Retinal pigment epithelial cell (primary cell): ENCODE measurements around the gene RNASE1.
"Not testable (repeated sequence)": the region's sequence is repeated elsewhere in the genome, so short reads cannot be mapped to it uniquely, and the experiment has no call there.

Experiments used
- DNase-seq: peaks from one replicate; pipeline ENCODE4 v3.0.0-alpha.2; 2010; ENCODE audit warnings: low read depth
- H3K4me3 ChIP-seq: 2 replicates; pipeline ENCODE4 v1.5.1; 2011; ENCODE audit warnings: mild to moderate bottlenecking, low read length, control low read depth, moderate library complexity
- TF ChIP-seq, protein P1 (sequence below): conservative IDR thresholded peaks from 2 replicates; pipeline ENCODE4 v1.5.1; 2011; ENCODE audit warnings: low read depth, low read length, control low read depth, inconsistent platforms

Gene RNASE1

DNA sequence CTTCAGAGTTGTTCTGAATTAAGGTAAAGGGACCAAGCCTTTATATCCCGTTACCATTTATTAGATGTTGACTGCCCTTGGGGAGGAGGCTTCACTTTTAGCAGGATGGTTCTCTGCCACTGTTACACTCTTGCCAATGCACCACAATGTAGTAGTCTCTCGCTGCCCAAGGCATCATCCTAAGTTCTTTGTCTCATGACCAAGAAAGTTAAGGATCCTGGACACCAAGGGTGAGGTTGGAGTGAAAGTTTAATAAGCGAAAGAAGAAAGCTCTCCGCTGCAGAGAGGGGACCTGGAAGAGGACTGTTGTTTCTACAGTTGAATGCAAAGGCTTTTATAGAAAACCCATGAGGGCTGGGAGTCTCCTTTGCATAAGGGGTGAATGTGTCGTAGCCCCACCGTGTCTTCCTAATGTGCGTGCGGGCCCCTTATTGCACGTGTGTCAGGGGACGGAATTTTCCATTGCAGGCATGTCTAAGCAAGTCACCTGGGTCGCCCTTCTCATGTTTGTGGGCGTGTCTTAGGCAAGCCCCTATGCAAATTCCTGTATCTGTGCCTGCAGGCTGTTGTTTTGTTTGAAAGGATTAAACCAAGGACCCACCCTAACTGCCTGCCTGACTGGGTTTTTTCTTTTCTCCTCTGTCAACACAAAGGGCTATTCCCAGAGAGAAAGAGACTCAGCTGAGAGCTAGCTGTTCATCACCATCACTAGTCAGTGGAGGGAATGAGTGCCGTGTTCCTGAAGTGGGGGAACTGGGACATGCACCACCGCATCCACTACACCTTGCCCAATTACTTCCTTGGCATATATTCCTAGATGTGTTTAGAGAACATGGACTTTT is 17.6 kb upstream of the RNASE1 start:
- no peak overlapping the region for H3K4me3 ChIP-seq
- DNase-seq, result no peak
- TF ChIP-seq, protein P1, sequence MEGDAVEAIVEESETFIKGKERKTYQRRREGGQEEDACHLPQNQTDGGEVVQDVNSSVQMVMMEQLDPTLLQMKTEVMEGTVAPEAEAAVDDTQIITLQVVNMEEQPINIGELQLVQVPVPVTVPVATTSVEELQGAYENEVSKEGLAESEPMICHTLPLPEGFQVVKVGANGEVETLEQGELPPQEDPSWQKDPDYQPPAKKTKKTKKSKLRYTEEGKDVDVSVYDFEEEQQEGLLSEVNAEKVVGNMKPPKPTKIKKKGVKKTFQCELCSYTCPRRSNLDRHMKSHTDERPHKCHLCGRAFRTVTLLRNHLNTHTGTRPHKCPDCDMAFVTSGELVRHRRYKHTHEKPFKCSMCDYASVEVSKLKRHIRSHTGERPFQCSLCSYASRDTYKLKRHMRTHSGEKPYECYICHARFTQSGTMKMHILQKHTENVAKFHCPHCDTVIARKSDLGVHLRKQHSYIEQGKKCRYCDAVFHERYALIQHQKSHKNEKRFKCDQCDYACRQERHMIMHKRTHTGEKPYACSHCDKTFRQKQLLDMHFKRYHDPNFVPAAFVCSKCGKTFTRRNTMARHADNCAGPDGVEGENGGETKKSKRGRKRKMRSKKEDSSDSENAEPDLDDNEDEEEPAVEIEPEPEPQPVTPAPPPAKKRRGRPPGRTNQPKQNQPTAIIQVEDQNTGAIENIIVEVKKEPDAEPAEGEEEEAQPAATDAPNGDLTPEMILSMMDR, result no peak

DNA sequence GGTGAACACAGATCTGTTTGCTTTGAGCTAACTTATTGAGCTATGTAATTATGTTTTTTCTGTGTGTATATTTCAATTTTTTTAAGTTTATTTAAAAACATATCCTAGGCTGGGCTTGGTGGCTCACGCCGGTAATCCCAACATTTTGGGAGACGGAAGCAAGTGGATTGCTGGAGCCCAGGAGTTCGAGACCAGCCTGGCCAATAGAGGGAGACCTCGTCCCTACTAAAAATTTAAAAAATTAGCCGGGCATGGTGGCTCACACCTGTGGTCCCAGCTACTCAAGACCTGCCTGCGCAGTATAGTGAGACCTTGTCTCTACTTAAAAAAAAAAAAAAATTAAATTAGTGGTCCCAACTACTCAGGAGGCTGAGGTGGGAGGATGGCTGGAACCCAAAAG is 16.2 kb upstream of the RNASE1 start:
- DNase-seq, result no peak
- TF ChIP-seq, protein P1, result no peak
- H3K4me3 ChIP-seq, result no peak overlapping the region

DNA sequence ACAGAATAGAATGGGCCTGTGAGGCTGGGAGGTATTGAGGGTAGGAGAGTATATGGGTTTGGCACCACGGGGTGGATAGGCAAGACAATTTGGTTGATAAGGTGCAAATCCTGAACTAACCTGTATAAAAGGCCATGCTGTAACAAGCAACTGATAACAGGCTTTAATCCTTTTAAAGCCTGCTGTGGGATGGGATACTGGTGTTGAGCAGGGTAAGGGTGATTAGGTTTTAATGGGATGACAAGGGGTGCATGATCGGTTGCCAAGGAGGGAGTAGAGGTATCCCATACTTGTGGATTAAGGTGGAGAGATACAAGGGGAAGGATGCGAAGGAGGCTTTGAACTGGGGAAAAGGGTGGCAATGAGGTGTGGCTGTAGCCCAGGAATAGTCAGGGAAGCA is 13.3 kb upstream of the RNASE1 start:
- not testable (repeated sequence) for DNase-seq, H3K4me3 ChIP-seq

DNA sequence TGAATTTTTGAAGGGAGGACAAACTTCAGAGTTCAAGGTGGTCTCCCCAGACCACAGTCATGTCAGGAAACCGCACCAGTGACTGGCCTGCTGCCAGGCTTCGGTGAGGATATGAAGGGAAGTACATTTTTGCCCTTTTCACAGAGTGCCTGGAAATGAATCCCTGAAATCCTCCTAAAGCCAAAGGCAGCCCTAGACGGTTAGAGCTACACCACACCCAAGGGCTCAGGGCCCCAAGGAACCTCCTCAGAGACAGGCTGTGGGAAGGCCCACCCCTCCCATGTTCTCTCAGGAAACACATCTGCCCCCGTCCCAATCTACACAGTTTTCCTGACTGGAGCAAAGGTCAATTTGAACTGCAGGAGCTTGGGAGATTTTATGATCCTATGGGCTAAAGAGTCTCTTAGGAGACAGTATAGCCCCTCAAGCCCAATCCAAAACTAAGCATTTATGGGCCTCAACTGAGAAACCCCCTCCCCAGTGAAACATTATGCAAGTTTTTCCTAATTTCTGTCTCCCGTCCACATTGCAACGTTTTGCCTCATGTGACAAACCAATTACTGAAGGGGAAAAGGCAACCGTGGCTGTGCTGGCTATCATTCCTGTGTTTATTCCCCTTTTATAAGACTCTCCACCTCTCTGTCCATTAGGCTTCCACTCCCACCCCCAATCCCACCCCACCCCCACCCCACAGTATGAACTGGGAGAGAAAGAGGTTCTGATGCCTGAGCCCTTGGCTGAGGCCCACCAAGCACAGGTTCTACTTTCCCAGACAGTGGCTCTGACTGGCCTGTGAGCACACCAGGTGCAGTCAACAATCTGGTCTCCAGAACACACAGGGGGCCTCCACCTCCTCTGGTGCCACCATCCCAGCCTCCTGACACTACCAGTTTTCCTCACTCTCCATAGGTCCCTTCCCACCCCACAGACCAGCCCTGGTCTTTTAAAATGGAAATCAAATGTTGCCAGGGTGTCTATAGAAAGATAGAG is 9.6 kb upstream of the RNASE1 start:
- TF ChIP-seq, protein P1, result no peak
- H3K4me3 ChIP-seq, result no peak overlapping the region
- no peak for DNase-seq

DNA sequence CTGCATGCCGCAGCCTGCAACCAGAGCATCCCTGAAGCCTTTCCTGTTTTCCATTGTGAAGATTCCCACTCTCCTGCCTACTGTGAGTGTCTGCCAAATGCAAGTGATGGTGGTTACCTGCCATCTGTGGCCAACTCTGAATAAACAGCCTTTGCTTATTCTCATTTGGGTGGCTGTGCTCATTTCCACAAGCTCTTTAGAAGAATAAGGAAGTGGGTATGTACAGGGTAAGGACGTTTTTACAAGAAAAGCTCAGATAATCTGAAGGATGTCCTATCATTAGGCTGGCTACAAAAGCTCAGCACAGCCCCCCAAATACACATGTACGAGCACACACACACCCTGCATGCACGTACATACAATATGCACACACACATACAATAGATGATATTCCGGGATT is 7.3 kb upstream of the RNASE1 start:
- no peak for DNase-seq
- TF ChIP-seq, protein P1, result no peak
- H3K4me3 ChIP-seq, result no peak overlapping the region

DNA sequence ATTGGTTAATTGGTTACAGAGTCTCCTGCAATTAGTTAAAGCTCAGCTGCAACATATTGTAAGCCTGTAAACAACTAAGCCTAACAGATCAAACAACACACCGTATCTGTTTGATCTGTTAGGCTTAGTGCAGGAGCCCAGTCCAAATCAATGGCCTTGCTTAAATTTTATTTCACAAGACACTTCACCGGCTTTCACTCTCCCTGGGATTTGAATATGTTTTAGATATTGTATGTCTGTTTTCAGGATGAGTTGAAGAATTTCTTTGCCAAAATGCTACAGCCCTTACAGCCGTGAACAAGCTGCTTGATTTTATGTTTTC is 5.5 kb upstream of the RNASE1 start:
- TF ChIP-seq, protein P1, result no peak
- no peak for DNase-seq
- H3K4me3 ChIP-seq, result no peak overlapping the region

DNA sequence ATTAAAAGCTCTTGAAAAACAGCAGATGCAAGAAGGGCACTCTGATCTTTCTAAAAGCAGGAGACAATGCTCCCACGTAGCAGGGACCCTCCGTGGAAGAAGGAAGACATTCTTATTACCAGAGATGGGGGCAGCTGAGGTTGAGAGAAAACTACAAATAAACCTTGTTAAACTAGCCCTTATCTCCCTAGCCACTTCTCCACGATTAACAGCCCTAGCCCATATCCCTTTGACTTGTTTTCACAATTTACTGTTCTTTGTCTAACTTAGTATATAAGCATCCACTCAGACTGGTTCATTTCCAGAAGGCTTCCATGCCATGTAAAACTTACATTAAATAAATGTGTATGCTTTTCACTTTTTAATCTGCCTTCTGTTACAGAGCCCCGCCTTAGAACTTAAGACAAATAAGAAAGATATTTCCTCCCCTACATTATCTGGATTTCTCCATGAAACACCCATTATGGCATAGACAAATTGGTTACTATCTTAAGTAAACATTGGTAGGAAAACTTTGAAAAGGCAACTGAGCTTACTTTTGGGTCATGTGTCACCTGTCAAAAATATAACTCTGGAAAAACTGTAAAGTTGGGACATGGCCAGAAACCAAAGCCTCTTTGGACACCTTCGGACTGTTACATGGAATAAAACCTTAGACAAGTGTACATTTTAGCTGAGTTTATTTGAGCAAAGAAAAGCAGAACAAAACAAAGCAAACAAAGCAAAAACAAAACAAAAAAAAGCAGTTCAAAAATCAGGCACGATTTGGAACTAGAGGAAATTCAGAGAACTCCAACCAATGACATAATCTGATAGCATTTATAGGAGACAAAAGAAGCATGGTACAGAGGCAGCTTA is 4.9 kb upstream of the RNASE1 start:
- TF ChIP-seq, protein P1, result no peak
- no peak for DNase-seq
- H3K4me3 ChIP-seq, result no peak overlapping the region
